Esophagus muscularis mucosa (tissue), 4 donors: ENCODE data around the gene UGT2B17. TPM values are rescaled to one million over a fixed set of nuclear protein-coding genes. Genes with fewer than 3 reads are reported as not detected.
"Not testable (repeated sequence)": the region's sequence is repeated elsewhere in the genome, so short reads cannot be mapped to it uniquely, and the experiment has no call there.

Experiments
- DNase-seq: peaks from one replicate; pipeline ENCODE4 v3.0.0-alpha.2; 2017; ENCODE audit errors: extremely low spot score
- H3K27ac ChIP-seq, 4 donors: fragments of 200-600 bp; sonication (generic); replicated peaks in 1 of 4; 1 replicate in 3 of 4; 2 replicates in 1 of 4; pipeline ENCODE4 v1.5.1; 2016 to 2019; ENCODE audit warnings: mild to moderate bottlenecking in 1 of 4
- H3K27me3 ChIP-seq, 4 donors: fragments of 200-600 bp; sonication (generic); one replicate each; pipeline versions ENCODE4 v1.5.1 to v1.6.0; 2016 to 2019
- H3K36me3 ChIP-seq, 4 donors: fragments of 200-600 bp; sonication (generic); one replicate each; pipeline ENCODE4 v1.5.1; 2016 to 2019
- H3K4me1 ChIP-seq, 4 donors: fragments of 200-600 bp; sonication (generic); one replicate each; pipeline ENCODE4 v1.5.1; 2016 to 2019
- H3K4me3 ChIP-seq, 4 donors: fragments of 200-600 bp; sonication (generic); 1 replicate in 2 of 4; 2 replicates in 2 of 4; pipeline ENCODE4 v1.5.1; 2016 to 2019; ENCODE audit warnings: mild to moderate bottlenecking in 4 of 4, moderate library complexity in 1 of 4
- H3K9me3 ChIP-seq, 4 donors: fragments of 200-600 bp; sonication (generic); 1 replicate in 3 of 4; 2 replicates in 1 of 4; pipeline ENCODE4 v1.5.1; 2016 to 2019
- CTCF ChIP-seq, 3 experiments: fragments of 200-600 bp in 2 of 3; fragments of 450-650 bp in 1 of 3; sonication (generic) in 2 of 3; IDR thresholded peaks; one replicate each; pipeline ENCODE4 v1.5.1; 2017 to 2019; ENCODE audit warnings: antibody characterized with exemption in 3 of 3, mild to moderate bottlenecking in 2 of 3, moderate library complexity in 1 of 3
- EP300 ChIP-seq: sonication (generic); formaldehyde crosslinking; IDR thresholded peaks from one replicate; pipeline ENCODE4 v1.6.1; 2017; ENCODE audit warnings: antibody characterized with exemption
- POLR2A ChIP-seq: fragments of 450-650 bp; IDR thresholded peaks from one replicate; pipeline ENCODE4 v1.6.1; 2017; ENCODE audit warnings: antibody characterized with exemption, moderate library complexity, mild to moderate bottlenecking, low read depth
- POLR2AphosphoS5 ChIP-seq, 2 donors: sonication (generic); formaldehyde crosslinking; IDR thresholded peaks; one replicate each; pipeline ENCODE4 v1.6.1; 2017; ENCODE audit warnings: antibody characterized with exemption in 2 of 2
- whole genome bisulfite sequencing: methylation state at CpG from one replicate; pipeline ENCODE4 v1.1.5; 2018; 5-methylcytosine and 5-hydroxymethylcytosine counted together
- intact Hi-C: fragments of 100-400 bp; cut with DNase I; formaldehyde crosslinking; loops from one replicate; pipeline ENCODE4 v1.15.1; 2023
- total RNA-seq, 4 donors: library from RNA; depleted of rRNA; stranded (reverse); fragments of >200 nt; gene quantifications; one replicate each; pipeline versions ENCODE4 v1.1.0 to v1.2.1, GENCODE V29; 2016

UGT2B17 gene
- total RNA-seq, 4 donors from 2014 or later = not detected

DNA sequence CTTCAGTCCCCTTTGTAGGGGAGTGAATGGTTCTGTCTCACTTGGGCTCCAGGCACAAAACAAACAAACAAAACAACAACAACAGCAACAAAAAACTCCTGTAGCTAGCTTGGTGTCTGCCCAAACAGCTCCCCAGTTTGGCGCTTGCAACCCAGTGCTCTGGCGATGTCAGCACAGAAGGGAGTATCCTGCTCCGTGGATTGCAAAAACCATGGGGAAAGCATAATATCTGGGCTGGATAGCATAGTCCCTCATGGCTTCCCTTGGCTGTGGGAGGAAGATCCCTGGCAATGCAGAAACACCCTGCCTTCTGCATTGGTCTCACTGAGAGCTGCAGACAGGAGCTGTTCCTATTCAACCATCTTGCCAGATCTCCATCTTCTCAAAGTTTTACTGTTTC, 39.7 kb downstream of the UGT2B17 start:
- Histone ChIP-seq H3K27me3 (no peaks in the 10 kb centered on the region), H3K27ac (no peak overlapping the region), H3K9me3 (no peaks in the 10 kb centered on the region), H3K4me3 (no peak overlapping the region), H3K36me3 (no peaks in the 10 kb centered on the region), H3K4me1 (no peaks in the 10 kb centered on the region)
- WGBS = no CpG with 5 or more reads among the region's 3 CpGs
- TF ChIP-seq CTCF (IDR thresholded peaks at IDR 0.05) (no peak), EP300 (no peak), POLR2AphosphoS5 (IDR thresholded peaks at IDR 0.05) (no peak), POLR2A (no peak)
- DNase-seq = no peak
- intact Hi-C loops = no loop called here

GRCh38 chr4:68535974-68536373, 40.1 kb downstream of the UGT2B17 start:
- TF ChIP-seq POLR2AphosphoS5 (IDR thresholded peaks at IDR 0.05) (no peak), POLR2A (no peak), EP300 (no peak), CTCF (IDR thresholded peaks at IDR 0.05) (no peak)
- DNase-seq = no peak
- Histone ChIP-seq H3K27me3 (no peaks in the 10 kb centered on the region), H3K9me3 (no peaks in the 10 kb centered on the region), H3K36me3 (no peaks in the 10 kb centered on the region), H3K4me1 (no peaks in the 10 kb centered on the region), H3K4me3 (no peak overlapping the region), H3K27ac (no peak overlapping the region)
- no CpG with 5 or more reads among the region's 6 CpGs for WGBS
- intact Hi-C loops = no loop called here

DNA sequence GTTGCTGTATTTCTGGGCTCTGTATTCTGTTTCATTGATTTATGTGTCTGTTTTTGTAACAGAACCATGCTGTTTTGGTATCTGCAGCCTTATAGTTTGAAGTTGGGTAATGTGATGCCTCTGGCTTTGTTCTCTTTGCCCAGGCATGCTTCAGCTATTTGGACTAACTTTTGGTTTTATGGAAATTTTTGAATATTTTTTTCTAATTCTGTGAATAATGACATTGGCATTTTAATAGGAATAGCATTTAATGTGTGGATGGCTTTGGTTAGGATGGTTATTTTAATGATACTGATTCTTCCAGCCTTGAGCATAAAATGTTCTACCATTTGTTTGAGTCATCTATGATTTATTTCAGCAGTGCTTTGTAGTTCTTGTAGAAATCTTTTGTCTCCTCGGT, 53.9 kb downstream of the UGT2B17 start:
- H3K27ac ChIP-seq, intact Hi-C loops, H3K36me3 ChIP-seq, H3K9me3 ChIP-seq, DNase-seq, H3K27me3 ChIP-seq, H3K4me3 ChIP-seq, H3K4me1 ChIP-seq: not testable (repeated sequence)
- no CpG with 5 or more reads among the region's 1 CpG for WGBS

DNA sequence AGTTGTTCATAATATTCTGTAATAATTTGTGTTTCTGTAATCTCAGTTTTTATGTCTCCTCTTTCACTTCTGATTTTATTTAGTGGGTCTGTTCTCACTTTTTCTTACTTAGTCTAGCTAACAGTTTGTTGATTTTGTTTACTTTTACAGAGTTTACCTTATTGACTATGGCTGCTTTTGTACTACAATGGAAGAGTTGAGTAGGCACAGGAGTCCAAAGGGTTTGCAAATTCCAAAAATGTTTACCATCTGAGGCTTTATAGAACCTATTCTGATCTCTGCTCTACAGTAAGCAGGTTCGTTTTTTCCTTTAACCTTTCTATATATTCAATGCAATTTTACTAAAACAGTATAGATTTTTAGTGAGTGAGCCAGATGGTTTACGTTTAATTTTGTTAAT, 55.1 kb downstream of the UGT2B17 start:
- intact Hi-C loops = no loop called here
- no peak overlapping the region for H3K4me3 ChIP-seq
- H3K9me3 ChIP-seq = no peaks in the 10 kb centered on the region
- H3K4me1 ChIP-seq = no peaks in the 10 kb centered on the region
- WGBS = no CpG with 5 or more reads among the region's 2 CpGs
- H3K27me3 ChIP-seq = no peaks in the 10 kb centered on the region
- H3K27ac ChIP-seq = no peak overlapping the region
- no peaks in the 10 kb centered on the region for H3K36me3 ChIP-seq
- no peak for TF ChIP-seq EP300
- no peak for TF ChIP-seq POLR2AphosphoS5 (IDR thresholded peaks at IDR 0.05)
- no peak for TF ChIP-seq POLR2A
- no peak for TF ChIP-seq CTCF (IDR thresholded peaks at IDR 0.05)
- no peak for DNase-seq

GRCh38 chr4:68518889-68519288, 57.2 kb downstream of the UGT2B17 start:
- H3K4me3 ChIP-seq = no peak overlapping the region
- DNase-seq = no peak
- intact Hi-C loops = no loop called here
- WGBS = no CpG with 5 or more reads among the region's 1 CpG
- H3K27me3 ChIP-seq = no peaks in the 10 kb centered on the region
- H3K9me3 ChIP-seq = no peaks in the 10 kb centered on the region
- H3K36me3 ChIP-seq = no peaks in the 10 kb centered on the region
- H3K4me1 ChIP-seq = no peaks in the 10 kb centered on the region
- TF ChIP-seq POLR2A = no peak
- no peak for TF ChIP-seq POLR2AphosphoS5 (IDR thresholded peaks at IDR 0.05)
- TF ChIP-seq EP300 = no peak
- TF ChIP-seq CTCF (IDR thresholded peaks at IDR 0.05) = no peak
- no peak overlapping the region for H3K27ac ChIP-seq

GRCh38 chr4:68505452-68505851, 70.7 kb downstream of the UGT2B17 start:
- H3K4me3 ChIP-seq, H3K4me1 ChIP-seq, H3K9me3 ChIP-seq, H3K27ac ChIP-seq, H3K36me3 ChIP-seq, H3K27me3 ChIP-seq, intact Hi-C loops, DNase-seq: not testable (repeated sequence)
- 93% methylated on average over 1 of the region's 1 CpG for WGBS

DNA sequence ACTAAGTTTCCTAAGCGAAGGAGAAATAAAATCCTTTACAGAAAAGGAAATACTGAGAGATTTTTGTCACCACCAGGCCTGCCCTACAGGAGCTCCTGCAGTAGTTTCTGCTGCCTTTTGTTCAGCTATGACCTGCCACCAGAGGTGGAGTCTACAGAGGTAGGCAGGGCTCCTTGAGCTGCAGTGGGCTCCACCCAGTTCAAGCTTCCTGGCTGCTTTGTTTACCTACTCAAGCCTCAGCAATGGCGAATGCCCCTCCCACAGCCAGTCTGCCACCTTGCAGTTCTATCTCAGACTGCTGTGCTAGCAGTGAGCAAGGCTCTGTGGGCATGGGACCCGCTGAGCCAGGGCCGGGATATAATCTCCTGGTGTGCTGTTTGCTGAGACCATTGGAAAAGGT, 71.3 kb downstream of the UGT2B17 start:
- H3K36me3 ChIP-seq, H3K9me3 ChIP-seq, H3K4me1 ChIP-seq, H3K27me3 ChIP-seq, intact Hi-C loops, DNase-seq, H3K4me3 ChIP-seq, H3K27ac ChIP-seq: not testable (repeated sequence)
- 87% methylated on average over 2 of the region's 4 CpGs for WGBS

DNA sequence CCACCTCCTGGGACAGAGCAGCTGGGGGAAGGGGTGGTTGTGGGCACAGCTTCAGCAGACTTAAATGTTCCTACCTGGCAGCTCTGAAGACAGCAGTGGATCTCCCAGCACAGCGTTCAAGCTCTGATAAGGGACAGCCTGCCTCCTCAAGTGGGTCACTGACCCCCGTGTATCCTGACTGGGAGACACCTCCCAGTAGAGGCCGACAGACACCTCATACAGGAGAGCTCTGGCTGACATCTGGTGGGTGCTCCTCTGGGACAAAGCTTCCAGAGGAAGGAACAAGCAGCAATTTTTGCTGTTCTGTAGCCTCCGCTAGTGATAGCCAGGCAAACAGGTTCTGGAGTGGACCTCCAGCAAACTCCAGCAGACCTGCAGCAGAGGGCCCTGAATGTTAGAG, 72.7 kb downstream of the UGT2B17 start:
- H3K27ac ChIP-seq, DNase-seq, intact Hi-C loops, H3K4me3 ChIP-seq, H3K4me1 ChIP-seq, H3K9me3 ChIP-seq, H3K27me3 ChIP-seq, H3K36me3 ChIP-seq: not testable (repeated sequence)
- 82% methylated on average over 1 of the region's 4 CpGs for WGBS
